Subcutaneous abdominal adipose tissue (tissue), 5 donors: ENCODE results near the gene POLA1.

Experiments used
- H3K27ac ChIP-seq: one replicate; pipeline ENCODE4 v1.7.0; 2013; ENCODE audit warnings: low read depth, mild to moderate bottlenecking, inconsistent platforms, low read length, moderate library complexity
- H3K27me3 ChIP-seq, 5 donors: one replicate each; pipeline ENCODE4 v1.7.0; 2013; ENCODE audit warnings: low read length in 5 of 5, inconsistent platforms in 1 of 5; ENCODE audit not compliant: control insufficient read depth in 5 of 5, insufficient read depth in 4 of 5
- H3K36me3 ChIP-seq, 5 donors: one replicate each; pipeline ENCODE4 v1.7.0; 2013; ENCODE audit warnings: low read length in 5 of 5; ENCODE audit not compliant: control insufficient read depth in 5 of 5, insufficient read depth in 5 of 5
- H3K4me1 ChIP-seq, 5 donors: one replicate each; pipeline ENCODE4 v1.7.0; 2013; ENCODE audit warnings: low read length in 5 of 5, mild to moderate bottlenecking in 3 of 5, moderate library complexity in 1 of 5; ENCODE audit not compliant: control insufficient read depth in 5 of 5, insufficient read depth in 5 of 5
- H3K4me3 ChIP-seq, 5 donors: one replicate each; pipeline ENCODE4 v1.7.0; 2013; ENCODE audit warnings: low read length in 5 of 5, low read depth in 1 of 5
- H3K9ac ChIP-seq, 5 donors: one replicate each; pipeline ENCODE4 v1.7.0; 2013; ENCODE audit warnings: low read length in 5 of 5, mild to moderate bottlenecking in 4 of 5, moderate library complexity in 3 of 5
- H3K9me3 ChIP-seq, 5 donors: one replicate each; pipeline ENCODE4 v1.7.0; 2013; ENCODE audit warnings: low read length in 5 of 5; ENCODE audit not compliant: control insufficient read depth in 5 of 5
- donor health status: healthy.
- donor health status: healthy.
- donor health status: healthy.
- donor health status: healthy.
- donor health status: healthy.

The POLA1 gene

GRCh38 chrX:24741330-24741729 is 47.6 kb downstream of the POLA1 start:
- no peaks in the 10 kb centered on the region for H3K4me1 ChIP-seq
- no peak overlapping the region for H3K4me3 ChIP-seq
- no peaks in the 10 kb centered on the region for H3K9me3 ChIP-seq
- H3K27me3 ChIP-seq, result peaks cover 0 to 5% (median 0%) of the 10 kb centered on the region in 5 donors
- H3K27ac ChIP-seq, result no peak overlapping the region
- peaks cover 0 to 14% (median 6%) of the 10 kb centered on the region in 5 donors for H3K36me3 ChIP-seq
- no peak overlapping the region for H3K9ac ChIP-seq

- H3K27ac ChIP-seq, result no peak overlapping the region
Measured at GRCh38 chrX:24748196-24748595, 54.5 kb downstream of the POLA1 start.

GRCh38 chrX:24759786-24760185 is 66.1 kb downstream of the POLA1 start:
- H3K27ac ChIP-seq, result no peak overlapping the region

More at GRCh38 chrX:24748196-24748595, 54.5 kb downstream of the POLA1 start:
- peaks cover 0 to 7% (median 4%) of the 10 kb centered on the region in 5 donors for H3K36me3 ChIP-seq
- H3K4me1 ChIP-seq, result no peaks in the 10 kb centered on the region
- no peaks in the 10 kb centered on the region for H3K9me3 ChIP-seq
- H3K9ac ChIP-seq, result no peak overlapping the region
- peaks cover 0 to 2% (median 0%) of the 10 kb centered on the region in 5 donors for H3K27me3 ChIP-seq
- no peak overlapping the region for H3K4me3 ChIP-seq

GRCh38 chrX:24760363-24761000 is 66.8 kb downstream of the POLA1 start:
- H3K27ac ChIP-seq, result no peak overlapping the region
- H3K9ac ChIP-seq, result no peak overlapping the region
- no peaks in the 10 kb centered on the region for H3K9me3 ChIP-seq

More at GRCh38 chrX:24759786-24760185, 66.1 kb downstream of the POLA1 start:
- no peak overlapping the region for H3K4me3 ChIP-seq
- no peaks in the 10 kb centered on the region for H3K4me1 ChIP-seq
- peaks cover 0 to 13% (median 5%) of the 10 kb centered on the region in 5 donors for H3K36me3 ChIP-seq
- no peaks in the 10 kb centered on the region for H3K9me3 ChIP-seq
- H3K27me3 ChIP-seq, result peaks cover 0 to 2% (median 0%) of the 10 kb centered on the region in 5 donors
- no peak overlapping the region for H3K9ac ChIP-seq

GRCh38 chrX:24761306-24761705 is 67.6 kb downstream of the POLA1 start:
- H3K27ac ChIP-seq, result no peak overlapping the region
- H3K27me3 ChIP-seq, result peaks cover 0 to 2% (median 0%) of the 10 kb centered on the region in 5 donors
- H3K9me3 ChIP-seq, result no peaks in the 10 kb centered on the region
- H3K9ac ChIP-seq, result no peak overlapping the region
- peaks cover 2 to 10% (median 5%) of the 10 kb centered on the region in 5 donors for H3K36me3 ChIP-seq
- H3K4me1 ChIP-seq, result no peaks in the 10 kb centered on the region
- H3K4me3 ChIP-seq, result no peak overlapping the region

More at GRCh38 chrX:24760363-24761000, 66.8 kb downstream of the POLA1 start:
- peaks cover 0 to 2% (median 0%) of the 10 kb centered on the region in 5 donors for H3K27me3 ChIP-seq
- H3K36me3 ChIP-seq, result peaks cover 2 to 12% (median 5%) of the 10 kb centered on the region in 5 donors
- H3K4me1 ChIP-seq, result no peaks in the 10 kb centered on the region
- H3K4me3 ChIP-seq, result no peak overlapping the region

- Histone ChIP-seq H3K36me3 (peaks cover 2 to 13% (median 5%) of the 10 kb centered on the region in 5 donors), H3K27me3 (peaks cover 0 to 2% (median 0%) of the 10 kb centered on the region in 5 donors), H3K4me1 (no peaks in the 10 kb centered on the region), H3K9me3 (no peaks in the 10 kb centered on the region), H3K27ac (no peak overlapping the region), H3K4me3 (no peak overlapping the region), H3K9ac (no peak overlapping the region)
Measured at GRCh38 chrX:24763989-24764388, 70.3 kb downstream of the POLA1 start.

GRCh38 chrX:24767557-24767956 is 73.8 kb downstream of the POLA1 start:
- no peaks in the 10 kb centered on the region for H3K9me3 ChIP-seq
- peaks cover 0 to 6% (median 3%) of the 10 kb centered on the region in 5 donors for H3K36me3 ChIP-seq
- no peak overlapping the region for H3K4me3 ChIP-seq
- no peak overlapping the region for H3K9ac ChIP-seq
- H3K4me1 ChIP-seq, result no peaks in the 10 kb centered on the region
- H3K27me3 ChIP-seq, result no peaks in the 10 kb centered on the region
- H3K27ac ChIP-seq, result no peak overlapping the region

GRCh38 chrX:24768556-24768955 is 74.8 kb downstream of the POLA1 start:
- Histone ChIP-seq H3K9me3 (no peaks in the 10 kb centered on the region), H3K27me3 (no peaks in the 10 kb centered on the region), H3K4me3 (no peak overlapping the region), H3K4me1 (no peaks in the 10 kb centered on the region), H3K27ac (no peak overlapping the region), H3K9ac (no peak overlapping the region), H3K36me3 (peaks cover 0 to 6% (median 3%) of the 10 kb centered on the region in 5 donors)

- Histone ChIP-seq H3K27ac (no peak overlapping the region), H3K4me1 (no peaks in the 10 kb centered on the region), H3K9me3 (no peaks in the 10 kb centered on the region), H3K36me3 (no peaks in the 10 kb centered on the region), H3K9ac (no peak overlapping the region), H3K27me3 (no peaks in the 10 kb centered on the region), H3K4me3 (no peak overlapping the region)
Measured at GRCh38 chrX:24774650-24775049, 80.9 kb downstream of the POLA1 start.

- H3K9ac ChIP-seq, result no peak overlapping the region
- H3K9me3 ChIP-seq, result no peaks in the 10 kb centered on the region
- H3K27ac ChIP-seq, result no peak overlapping the region
- no peaks in the 10 kb centered on the region for H3K36me3 ChIP-seq
- H3K4me1 ChIP-seq, result no peaks in the 10 kb centered on the region
- no peak overlapping the region for H3K4me3 ChIP-seq
- H3K27me3 ChIP-seq, result no peaks in the 10 kb centered on the region
Measured at GRCh38 chrX:24775891-24776290, 82.2 kb downstream of the POLA1 start.
